ENCODE results near the gene BLID. TPM values are rescaled to one million over a fixed set of nuclear protein-coding genes. Genes with fewer than 3 reads are reported as not detected.

The BLID gene
- total and polyA plus RNA-seq, 2 of the 8 experiments (the other 6 are each of a cell fraction or from before 2014, with no cell fraction given): not detected

- no peak for TF ChIP-seq SRF (IDR thresholded peaks at IDR 0.05; ENCODE audit: low read depth, low read length)
- TF ChIP-seq EZH2 (IDR thresholded peaks at IDR 0.05; ENCODE audit: low read depth, low read length, severe bottlenecking): no peak
- no peak for TF ChIP-seq TAF1 (IDR thresholded peaks at IDR 0.05; ENCODE audit: low read depth, low read length)
- TF ChIP-seq JUN (IDR thresholded peaks at IDR 0.05; ENCODE audit: low read depth, low read length): no peak
- no peak for TF ChIP-seq GABPA (IDR thresholded peaks at IDR 0.05; ENCODE audit: borderline replicate concordance, insufficient read depth, low read length)
- TF ChIP-seq SAP30 (IDR thresholded peaks at IDR 0.05; ENCODE audit: insufficient read depth, insufficient replicate concordance, low read length): no peak
- no peak for TF ChIP-seq TAF7 (optimal IDR thresholded peaks at IDR 0.05; ENCODE audit: borderline replicate concordance, low read depth, low read length)
- TF ChIP-seq TEAD4 (IDR thresholded peaks at IDR 0.05; ENCODE audit: low read depth, low read length): no peak
- H4K8ac ChIP-seq (ENCODE audit: extremely low read depth, insufficient read depth, low read length): no peak overlapping the region
- no peaks in the 10 kb centered on the region for H4K20me1 ChIP-seq (replicated peaks in 1 of 2; ENCODE audit: control insufficient read depth in 1 of 2, insufficient read depth in 2 of 2, low read length in 2 of 2)
- H3K18ac ChIP-seq (ENCODE audit: extremely low read depth, low read length): no peak overlapping the region
- no peak overlapping the region for H3K4me2 ChIP-seq (ENCODE audit: insufficient read depth in 1 of 2, low read depth in 2 of 2, low read length in 2 of 2)
- H4K5ac ChIP-seq (ENCODE audit: insufficient read length, low read depth, low read length): no peak overlapping the region
- FAIRE-seq (no peak), DNase-seq (ENCODE audit: low read depth in 1 of 2, low spot score in 2 of 2) (no peak)
- no peak overlapping the region for H3K27ac ChIP-seq (ENCODE audit: low read depth, low read length)
- ChIA-PET CTCF (ENCODE audit: partially characterized antibody) (interaction anchor here (1.1 to 1.6 kb wide), 3 partner anchors 9 to 449 kb away, joined by 3 to 4 read pairs (median 4); no protein-coding TSS in a partner anchor), POLR2A (ENCODE audit: partially characterized antibody) (no interaction called here)
- no peaks in the 10 kb centered on the region for H3K79me1 ChIP-seq (ENCODE audit: low read depth, low read length)
- H2AK5ac ChIP-seq (ENCODE audit: low read depth, low read length): no peak overlapping the region
- H2AFZ ChIP-seq (ENCODE audit: low read length): no peak overlapping the region
- H4K91ac ChIP-seq (replicated peaks; ENCODE audit: insufficient read length, low read length): no peak overlapping the region
- no peaks in the 10 kb centered on the region; the same call in 1 of the 2 replicates for H3K23me2 ChIP-seq (ENCODE audit: low read depth, low read length)
- no peaks in the 10 kb centered on the region for H3K79me2 ChIP-seq (ENCODE audit: control insufficient read depth in 1 of 2, insufficient read depth in 2 of 2, low read length in 2 of 2)
- H2BK120ac ChIP-seq (replicated peaks; ENCODE audit: low read depth, low read length): no peak overlapping the region
- no peak overlapping the region for H3K23ac ChIP-seq (ENCODE audit: insufficient read length)
- H3K9me3 ChIP-seq (ENCODE audit: insufficient read depth in 2 of 2, low read depth in 1 of 2, low read length in 1 of 2): no peaks in the 10 kb centered on the region
- H3K9ac ChIP-seq (replicated peaks in 1 of 4; ENCODE audit: extremely low read depth in 1 of 4, low read depth in 3 of 4, low read length in 3 of 4): no peak overlapping the region
- no peaks in the 10 kb centered on the region for H3K36me3 ChIP-seq (ENCODE audit: control insufficient read depth in 2 of 4, insufficient read depth in 4 of 4, low read length in 3 of 4)
- no peak overlapping the region for H3K4me3 ChIP-seq (ENCODE audit: extremely low read depth in 1 of 4, insufficient read depth in 2 of 4, low read depth in 3 of 4, low read length in 4 of 4)
- 63% methylated on average over 1 of the region's 1 CpG; no CpG with 5 or more reads in 1 of the 2 experiments for WGBS, 2 experiments (ENCODE audit: extremely low coverage in 1 of 2, insufficient coverage in 1 of 2, insufficient read length in 1 of 2, insufficient replicate concordance in 2 of 2, low coverage in 1 of 2, low lambda C conversion rate in 2 of 2, missing lambda C conversion rate in 1 of 2)
- H2BK20ac ChIP-seq (ENCODE audit: low read length): no peak overlapping the region
- H2BK5ac ChIP-seq (ENCODE audit: low read depth, low read length): no peak overlapping the region
- no peak overlapping the region for H3K14ac ChIP-seq (ENCODE audit: insufficient read length)
- peaks cover 0 to 14% (median 10%) of the 10 kb centered on the region in 4 experiments; a peak in 6 of 7 replicates for H3K27me3 ChIP-seq (replicated peaks in 1 of 4; ENCODE audit: control insufficient read depth in 3 of 4, extremely low read depth in 1 of 4, insufficient read depth in 3 of 4, low read length in 3 of 4)
- no peak overlapping the region for H2BK12ac ChIP-seq (ENCODE audit: low read depth, low read length)
- no peak overlapping the region for H2BK15ac ChIP-seq (ENCODE audit: low read length)
- H3K4ac ChIP-seq (replicated peaks; ENCODE audit: insufficient read length, low read depth, low read length): no peak overlapping the region
- no peak overlapping the region for H3K56ac ChIP-seq (replicated peaks; ENCODE audit: insufficient read length, low read depth, low read length)
- peaks cover 2 to 8% (median 6%) of the 10 kb centered on the region in 4 experiments; a peak in 6 of 7 replicates for H3K4me1 ChIP-seq (replicated peaks in 1 of 4; ENCODE audit: control insufficient read depth in 3 of 4, insufficient read depth in 4 of 4, low read length in 3 of 4)
Measured at GRCh38 chr11:122104341-122104740, 11.7 kb downstream of the BLID start.
